NT2/D1 (cell line): ENCODE data around the gene LYZL1.
"Not testable (repeated sequence)": the region's sequence is repeated elsewhere in the genome, so short reads cannot be mapped to it uniquely, and the experiment has no call there.

Experiments
- DNase-seq: peaks from one replicate; pipeline ENCODE4 v3.0.0-alpha.2; 2011; ENCODE audit warnings: low read depth, low spot score
- H3K27me3 ChIP-seq: 2 replicates; pipeline ENCODE4 v1.6.0; 2011; ENCODE audit warnings: mild to moderate bottlenecking; ENCODE audit not compliant: insufficient read length, insufficient read depth
- H3K36me3 ChIP-seq: 2 replicates; pipeline ENCODE4 v1.6.1; 2011; ENCODE audit warnings: mild to moderate bottlenecking, low read length, mixed read lengths; ENCODE audit not compliant: insufficient read depth, insufficient read length
- H3K4me1 ChIP-seq: 2 replicates; pipeline ENCODE4 v1.5.1; 2011; ENCODE audit not compliant: insufficient read depth, insufficient read length
- H3K4me3 ChIP-seq: 2 replicates; pipeline ENCODE4 v1.5.1; 2011; ENCODE audit warnings: low read depth; ENCODE audit not compliant: insufficient read length
- H3K9ac ChIP-seq: 2 replicates; pipeline ENCODE4 v1.6.0; 2011; ENCODE audit warnings: low read depth; ENCODE audit not compliant: insufficient read length
- H3K9me3 ChIP-seq: 2 replicates; pipeline ENCODE4 v1.5.1; 2011; ENCODE audit warnings: mild to moderate bottlenecking, low read length; ENCODE audit not compliant: insufficient read depth
- SUZ12 ChIP-seq: IDR thresholded peaks from 2 replicates; pipeline ENCODE4 v1.6.1; 2011; ENCODE audit not compliant: insufficient read length, insufficient read depth; ENCODE audit errors: extremely low read depth
- YY1 ChIP-seq: IDR thresholded peaks from 2 replicates; pipeline ENCODE4 v1.6.1; 2011; ENCODE audit not compliant: insufficient read length, insufficient read depth
- ZNF274 ChIP-seq: IDR thresholded peaks from 2 replicates; pipeline ENCODE4 v1.6.1; 2011; ENCODE audit warnings: mild to moderate bottlenecking, low read depth, low read length

The LYZL1 gene

DNA sequence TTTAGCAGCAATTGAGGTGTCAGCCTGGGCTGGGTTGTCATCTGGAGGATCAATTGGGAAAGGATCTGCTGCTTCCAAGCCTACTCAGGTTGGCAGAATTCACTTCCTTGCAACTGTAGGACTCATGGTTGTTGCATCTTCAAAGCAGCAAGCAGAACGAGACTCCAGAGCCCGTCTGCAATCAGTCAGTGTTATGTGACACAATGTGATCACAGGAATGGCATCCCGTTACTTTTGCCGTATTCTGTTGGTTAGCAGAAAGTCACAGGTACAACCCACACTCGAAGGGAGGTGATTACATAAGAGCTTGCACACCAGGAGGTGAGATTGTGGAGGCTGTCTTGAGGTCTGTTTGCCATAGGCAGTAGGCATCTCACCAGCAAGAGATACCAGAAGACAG is 15.4 kb upstream of the LYZL1 start:
- Histone ChIP-seq H3K9ac (no peak overlapping the region), H3K9me3 (peaks cover 25% of the 10 kb centered on the region), H3K27me3 (no peaks in the 10 kb centered on the region), H3K4me1 (no peaks in the 10 kb centered on the region), H3K36me3 (no peaks in the 10 kb centered on the region), H3K4me3 (no peak overlapping the region)
- no peak for DNase-seq
- TF ChIP-seq SUZ12: no peak
- TF ChIP-seq ZNF274: no peak
- TF ChIP-seq YY1: no peak

- Histone ChIP-seq H3K27me3 (no peaks in the 10 kb centered on the region), H3K9me3 (peaks cover 10% of the 10 kb centered on the region), H3K4me1 (no peaks in the 10 kb centered on the region), H3K9ac (no peak overlapping the region), H3K4me3 (no peak overlapping the region), H3K36me3 (no peaks in the 10 kb centered on the region)
- no peak for DNase-seq
- no peak for TF ChIP-seq SUZ12
- no peak for TF ChIP-seq ZNF274
- no peak for TF ChIP-seq YY1
Measured at GRCh38 chr10:29276251-29276850, 12.5 kb upstream of the LYZL1 start.

- TF ChIP-seq ZNF274: no peak
- TF ChIP-seq SUZ12: no peak
- TF ChIP-seq YY1: no peak
- Histone ChIP-seq H3K36me3 (no peaks in the 10 kb centered on the region), H3K9ac (no peak overlapping the region), H3K27me3 (no peaks in the 10 kb centered on the region), H3K9me3 (0 out of 2 replicates have a peak, but pooled peaks cover 2% of the 10 kb centered on the region), H3K4me1 (no peaks in the 10 kb centered on the region), H3K4me3 (no peak overlapping the region)
- DNase-seq: no peak
Measured at GRCh38 chr10:29277296-29277695, 11.6 kb upstream of the LYZL1 start.

DNA sequence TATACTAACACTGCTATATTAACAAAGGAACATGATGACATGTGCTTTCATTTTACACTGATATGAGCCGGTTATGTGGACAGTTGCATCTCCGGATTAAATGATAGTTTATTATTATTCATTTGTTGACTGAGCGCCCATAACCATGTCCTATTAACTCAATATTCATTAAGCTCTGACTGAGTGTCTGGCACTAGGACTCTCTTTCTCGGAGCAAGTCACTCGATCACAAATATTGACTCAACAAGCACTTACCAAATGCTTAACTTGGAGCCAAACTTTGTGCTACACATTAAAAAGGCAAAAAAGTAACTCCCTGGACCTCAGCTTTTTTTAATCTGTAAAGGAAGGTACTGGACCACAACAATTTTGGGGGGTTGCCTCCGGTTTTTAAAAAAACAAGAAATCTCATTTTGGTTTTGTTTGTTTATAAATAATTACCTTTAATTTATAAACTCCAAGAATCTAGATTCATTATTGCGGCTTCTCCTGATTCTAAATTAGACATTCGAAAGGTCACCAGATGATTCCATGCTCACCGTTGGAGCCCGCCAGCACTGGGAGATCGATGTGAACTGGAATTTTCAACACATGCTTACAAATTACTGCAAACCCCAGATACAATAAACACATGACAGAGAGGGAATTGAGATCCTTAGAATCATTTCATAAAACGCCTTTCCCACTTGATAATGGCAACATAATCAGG is 8.9 kb upstream of the LYZL1 start:
- Histone ChIP-seq H3K4me1 (no peaks in the 10 kb centered on the region), H3K36me3 (no peaks in the 10 kb centered on the region), H3K4me3 (no peak overlapping the region), H3K9ac (no peak overlapping the region), H3K27me3 (no peaks in the 10 kb centered on the region), H3K9me3 (0 out of 2 replicates have a peak, but pooled peaks cover 7% of the 10 kb centered on the region)
- no peak for TF ChIP-seq YY1
- TF ChIP-seq ZNF274: no peak
- no peak for TF ChIP-seq SUZ12
- no peak for DNase-seq

DNA sequence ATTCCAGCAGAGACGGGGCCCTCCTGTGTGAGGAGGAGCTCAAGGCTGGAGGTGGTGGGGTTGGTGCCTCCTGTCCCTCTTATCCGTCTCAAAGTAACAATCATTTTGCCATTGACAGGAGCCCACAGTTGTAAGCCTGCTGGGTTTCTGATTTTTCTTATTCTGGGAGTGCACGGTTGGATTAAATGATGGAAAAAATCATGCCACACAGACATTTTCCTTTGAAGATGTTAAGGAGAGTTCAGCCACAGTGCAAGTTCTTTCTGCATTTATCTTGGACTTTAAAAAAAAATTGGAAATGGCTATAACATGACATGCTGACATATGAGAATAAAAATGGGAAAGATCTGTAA is 8.4 kb upstream of the LYZL1 start:
- TF ChIP-seq ZNF274: no peak
- no peak for TF ChIP-seq YY1
- TF ChIP-seq SUZ12: no peak
- no peak overlapping the region for H3K4me3 ChIP-seq
- H3K36me3 ChIP-seq: no peaks in the 10 kb centered on the region
- H3K27me3 ChIP-seq: no peaks in the 10 kb centered on the region
- no peak overlapping the region for H3K9ac ChIP-seq
- H3K9me3 ChIP-seq: 0 out of 2 replicates have a peak, but pooled peaks cover 7% of the 10 kb centered on the region
- H3K4me1 ChIP-seq: no peaks in the 10 kb centered on the region
- DNase-seq: no peak

- Histone ChIP-seq H3K9me3 (0 out of 2 replicates have a peak, but pooled peaks cover 10% of the 10 kb centered on the region), H3K4me1 (no peaks in the 10 kb centered on the region), H3K36me3 (no peaks in the 10 kb centered on the region), H3K4me3 (no peak overlapping the region), H3K27me3 (no peaks in the 10 kb centered on the region), H3K9ac (no peak overlapping the region)
- TF ChIP-seq ZNF274 (no peak), YY1 (no peak), SUZ12 (no peak)
- DNase-seq: no peak
Measured at GRCh38 chr10:29285624-29286051, 3.2 kb upstream of the LYZL1 start.

DNA sequence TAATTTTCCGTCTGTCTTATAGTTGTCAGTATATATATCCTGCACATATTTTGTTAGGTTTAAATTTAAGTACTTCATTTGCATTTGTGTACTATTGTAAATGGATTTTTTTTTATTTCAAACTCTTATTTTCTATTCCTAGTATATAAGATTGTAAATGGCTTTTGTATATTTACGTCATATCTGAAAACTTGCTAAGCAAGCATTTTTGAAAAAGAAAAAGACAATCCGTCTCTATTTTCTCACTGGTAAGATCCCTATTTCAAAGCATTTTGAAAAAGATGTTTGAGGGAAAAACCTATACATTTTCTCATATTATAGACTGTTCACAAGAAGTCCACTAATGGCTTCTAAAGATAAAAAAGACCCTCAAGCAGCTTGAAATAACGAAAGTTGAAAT is 1.2 kb upstream of the LYZL1 start:
- Histone ChIP-seq H3K4me3 (no peak overlapping the region), H3K9me3 (0 out of 2 replicates have a peak, but pooled peaks cover 10% of the 10 kb centered on the region), H3K36me3 (no peaks in the 10 kb centered on the region), H3K27me3 (no peaks in the 10 kb centered on the region), H3K4me1 (no peaks in the 10 kb centered on the region), H3K9ac (no peak overlapping the region)
- DNase-seq: no peak
- TF ChIP-seq SUZ12 (no peak), ZNF274 (no peak), YY1 (no peak)

DNA sequence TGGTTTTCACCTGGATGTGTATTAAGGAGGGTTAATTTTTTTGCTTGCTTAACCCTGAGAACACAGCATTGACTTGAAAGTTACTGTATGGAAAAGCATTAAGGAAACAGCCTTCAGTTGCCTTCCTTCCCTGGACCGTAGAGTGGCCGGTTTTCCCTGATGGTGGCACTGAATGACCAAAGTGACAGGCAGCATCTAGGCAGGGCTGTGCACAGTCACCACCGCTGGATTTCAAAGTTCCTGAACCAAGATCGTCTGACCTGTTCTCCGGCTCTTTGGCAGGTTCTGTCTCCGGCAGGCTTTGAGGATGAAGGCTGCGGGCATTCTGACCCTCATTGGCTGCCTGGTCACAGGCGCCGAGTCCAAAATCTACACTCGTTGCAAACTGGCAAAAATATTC is 2.7 kb downstream of the LYZL1 start:
- not testable (repeated sequence) for H3K36me3 ChIP-seq, H3K4me3 ChIP-seq, DNase-seq, H3K9ac ChIP-seq, H3K27me3 ChIP-seq, H3K4me1 ChIP-seq
- H3K9me3 ChIP-seq: peaks cover 18% of the 10 kb centered on the region

DNA sequence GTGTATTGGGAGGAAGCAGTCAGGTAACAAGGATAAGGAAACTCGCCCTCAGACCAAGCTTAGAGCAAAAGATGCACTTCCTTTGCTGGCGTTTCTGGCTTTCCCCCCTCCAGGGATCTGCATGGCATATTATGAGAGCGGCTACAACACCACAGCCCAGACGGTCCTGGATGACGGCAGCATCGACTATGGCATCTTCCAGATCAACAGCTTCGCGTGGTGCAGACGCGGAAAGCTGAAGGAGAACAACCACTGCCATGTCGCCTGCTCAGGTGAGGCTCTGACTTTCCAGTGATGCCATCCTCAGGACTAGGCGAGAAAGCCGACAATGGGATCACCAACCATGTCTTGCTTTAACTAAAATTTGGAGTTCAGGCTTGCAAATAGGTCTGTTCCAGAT is 3.5 kb downstream of the LYZL1 start:
- H3K9ac ChIP-seq, DNase-seq, H3K27me3 ChIP-seq, H3K36me3 ChIP-seq, H3K4me3 ChIP-seq, H3K4me1 ChIP-seq: not testable (repeated sequence)
- H3K9me3 ChIP-seq: peaks cover 26% of the 10 kb centered on the region
